HepG2 (cell line): Measurements from ENCODE around the gene EPHA2. TPM values are rescaled to one million over a fixed set of nuclear protein-coding genes. Genes with fewer than 3 reads are reported as not detected.

ENCODE experiments used
- CBX1 ChIP-seq: IDR thresholded peaks from one replicate; pipeline ENCODE4 v1.6.1; 2016; ENCODE audit warnings: antibody characterized with exemption, low read depth
- FIP1L1 ChIP-seq: fragments of 200-400 bp; formaldehyde crosslinking; IDR thresholded peaks from 2 replicates; pipeline ENCODE4 v1.6.1; 2018; ENCODE audit warnings: low read depth, mild to moderate bottlenecking, low read length, moderate library complexity, borderline replicate concordance; ENCODE audit not compliant: insufficient read depth
- GTF3A ChIP-seq: sonication (generic); formaldehyde crosslinking; conservative IDR thresholded peaks from 2 replicates; pipeline ENCODE4 v1.4.0; 2020; ENCODE audit warnings: mild to moderate bottlenecking, missing genetic modification reagents
- JARID2 ChIP-seq: sonication (generic); formaldehyde crosslinking; IDR thresholded peaks from 2 replicates; pipeline ENCODE4 v1.8.1; 2023; ENCODE audit warnings: missing genetic modification reagents, inconsistent platforms; ENCODE audit not compliant: insufficient replicate concordance
- KDM2A ChIP-seq: sonication (generic); formaldehyde crosslinking; IDR thresholded peaks from 2 replicates; pipeline ENCODE4 v1.4.0; 2020; ENCODE audit warnings: low read depth, missing genetic modification reagents, borderline replicate concordance
- MAFG ChIP-seq: sonication (generic); formaldehyde crosslinking; IDR thresholded peaks from 2 replicates; pipeline ENCODE4 v1.5.1; 2020; ENCODE audit warnings: mild to moderate bottlenecking, missing genetic modification reagents
- PPARG ChIP-seq: conservative IDR thresholded peaks from 2 replicates; pipeline ENCODE4 v1.6.1; 2016; ENCODE audit warnings: missing biosample characterization, missing genetic modification reagents
- RFX5 ChIP-seq: IDR thresholded peaks from 2 replicates; pipeline ENCODE4 v1.6.1; 2011; ENCODE audit warnings: low read depth, low read length, improper control_type of control experiment
- TBX2 ChIP-seq: sonication (generic); formaldehyde crosslinking; IDR thresholded peaks from 2 replicates; pipeline ENCODE4 v1.5.0; 2020; ENCODE audit warnings: missing genetic modification reagents, mild to moderate bottlenecking, borderline replicate concordance
- ZFP36 ChIP-seq: fragments of 150-350 bp; IDR thresholded peaks from 2 replicates; pipeline ENCODE4 v1.6.1; 2018; ENCODE audit warnings: borderline replicate concordance, low read length, low read depth; ENCODE audit not compliant: partially characterized antibody
- ZFP41 ChIP-seq: sonication (generic); formaldehyde crosslinking; IDR thresholded peaks from 2 replicates; pipeline ENCODE4 v1.4.0; 2020; ENCODE audit warnings: mild to moderate bottlenecking, missing genetic modification reagents, borderline replicate concordance
- ZNF124 ChIP-seq: sonication (generic); formaldehyde crosslinking; IDR thresholded peaks from 2 replicates; pipeline ENCODE4 v1.4.0; 2020; ENCODE audit warnings: missing genetic modification reagents
- ZNF136 ChIP-seq: sonication (generic); formaldehyde crosslinking; IDR thresholded peaks from 2 replicates; pipeline ENCODE4 v1.8.1; 2022; ENCODE audit warnings: low read depth, mild to moderate bottlenecking, moderate library complexity, missing genetic modification reagents
- ZNF598 ChIP-seq: sonication (generic); formaldehyde crosslinking; IDR thresholded peaks from 2 replicates; pipeline ENCODE4 v1.5.1; 2020; ENCODE audit warnings: mild to moderate bottlenecking, missing genetic modification reagents, borderline replicate concordance
- ZNF616 ChIP-seq: sonication (generic); formaldehyde crosslinking; IDR thresholded peaks from 2 replicates; pipeline ENCODE4 v1.5.0; 2020; ENCODE audit warnings: low read depth, mild to moderate bottlenecking, missing genetic modification reagents
- ZNF670 ChIP-seq: sonication (generic); formaldehyde crosslinking; IDR thresholded peaks from 2 replicates; pipeline ENCODE4 v1.8.0; 2022; ENCODE audit warnings: mild to moderate bottlenecking, missing genetic modification reagents, borderline replicate concordance
- ZNF75D ChIP-seq: sonication (generic); formaldehyde crosslinking; IDR thresholded peaks from 2 replicates; pipeline ENCODE4 v1.8.1; 2023; ENCODE audit warnings: missing genetic modification reagents, mild to moderate bottlenecking, borderline replicate concordance
- polyA plus RNA-seq, 8 experiments: library from polyadenylated mRNA; depleted of rRNA in 3 of 8; stranded (reverse) in 7 of 8; unstranded in 1 of 8; fragments of >200 nt; fragmentation: Illumina TruSeq in 4 of 8; extraction: Trizol in 4 of 8; gene quantifications; 2 replicates each; pipeline versions ENCODE4 v1.2.1 to v1.2.3, GENCODE V29; 2011 to 2016; ENCODE audit warnings: low read depth in 4 of 8, missing spikeins in 1 of 8, mixed read lengths in 1 of 8; ENCODE audit not compliant: insufficient read depth in 1 of 8
- total RNA-seq, 5 experiments: library from RNA; depleted of rRNA; stranded (reverse); fragments of >200 nt; fragmentation: Illumina TruSeq; extraction: Trizol; gene quantifications; 2 replicates each; pipeline ENCODE4 v1.2.3, GENCODE V29; 2016; ENCODE audit warnings: low read depth in 1 of 5
- TF ChIP-seq, protein P1 (sequence below): sonication (generic); formaldehyde crosslinking; IDR thresholded peaks from 2 replicates; pipeline ENCODE4 v1.4.0; 2020; ENCODE audit warnings: missing genetic modification reagents
- TF ChIP-seq, protein P2 (sequence below): sonication (generic); formaldehyde crosslinking; IDR thresholded peaks from 2 replicates; pipeline ENCODE4 v1.4.0; 2020; ENCODE audit warnings: missing genetic modification reagents
- TF ChIP-seq, protein P3 (sequence below): sonication (generic); formaldehyde crosslinking; IDR thresholded peaks from 2 replicates; pipeline ENCODE4 v1.5.0; 2020; ENCODE audit warnings: missing genetic modification reagents, mild to moderate bottlenecking, borderline replicate concordance
- TF ChIP-seq, protein P4 (sequence below): sonication (generic); formaldehyde crosslinking; conservative IDR thresholded peaks from 2 replicates; pipeline ENCODE4 v1.8.0; 2022; ENCODE audit warnings: missing genetic modification reagents

EPHA2 gene
- total and polyA plus RNA-seq, 2 of the 13 experiments (the other 11 are each of a cell fraction or from before 2014, with no cell fraction given): 33.6 to 53.6 TPM

DNA sequence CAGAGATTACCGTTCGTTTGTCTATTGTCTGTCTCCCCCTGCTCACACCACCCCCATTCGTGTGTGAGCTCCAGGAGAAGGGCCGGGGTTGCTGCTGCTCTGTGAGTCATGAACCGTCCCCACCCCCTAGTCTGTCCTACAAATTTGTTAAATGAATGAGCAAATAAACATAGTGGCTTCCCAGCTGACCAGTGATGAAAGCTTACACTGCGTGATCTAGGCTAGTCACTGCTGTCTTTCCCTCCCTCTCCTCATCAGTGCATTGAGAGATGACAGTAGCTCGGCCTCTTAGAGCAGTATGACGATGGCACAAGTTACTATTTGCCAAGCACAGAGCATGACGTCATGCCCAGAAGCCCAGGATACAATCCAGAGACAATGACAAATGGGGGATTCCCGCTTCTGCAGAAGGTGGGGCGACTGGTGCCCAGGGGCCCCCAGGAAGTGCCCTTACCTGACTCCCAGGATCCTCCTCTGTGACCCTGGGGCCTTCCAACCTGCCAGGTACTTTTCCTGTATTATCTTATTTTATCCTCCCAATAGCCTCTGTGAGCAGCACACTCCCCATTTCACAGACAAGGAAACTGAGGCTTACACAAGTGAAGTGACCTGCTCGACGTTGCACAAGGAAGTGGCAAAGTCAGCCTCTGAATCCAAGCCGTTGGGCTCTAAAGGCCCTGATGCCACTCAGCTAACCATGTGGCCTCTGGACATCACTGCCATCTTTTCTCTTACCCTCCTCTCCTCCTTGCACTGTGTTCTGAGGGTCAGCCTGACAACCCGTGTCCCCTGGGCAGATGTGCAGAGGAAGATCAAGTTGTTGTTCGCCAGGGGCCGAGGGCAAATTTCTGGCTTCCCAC lies 8.6 kb upstream of the EPHA2 start (continued):
- TF ChIP-seq, protein P1, sequence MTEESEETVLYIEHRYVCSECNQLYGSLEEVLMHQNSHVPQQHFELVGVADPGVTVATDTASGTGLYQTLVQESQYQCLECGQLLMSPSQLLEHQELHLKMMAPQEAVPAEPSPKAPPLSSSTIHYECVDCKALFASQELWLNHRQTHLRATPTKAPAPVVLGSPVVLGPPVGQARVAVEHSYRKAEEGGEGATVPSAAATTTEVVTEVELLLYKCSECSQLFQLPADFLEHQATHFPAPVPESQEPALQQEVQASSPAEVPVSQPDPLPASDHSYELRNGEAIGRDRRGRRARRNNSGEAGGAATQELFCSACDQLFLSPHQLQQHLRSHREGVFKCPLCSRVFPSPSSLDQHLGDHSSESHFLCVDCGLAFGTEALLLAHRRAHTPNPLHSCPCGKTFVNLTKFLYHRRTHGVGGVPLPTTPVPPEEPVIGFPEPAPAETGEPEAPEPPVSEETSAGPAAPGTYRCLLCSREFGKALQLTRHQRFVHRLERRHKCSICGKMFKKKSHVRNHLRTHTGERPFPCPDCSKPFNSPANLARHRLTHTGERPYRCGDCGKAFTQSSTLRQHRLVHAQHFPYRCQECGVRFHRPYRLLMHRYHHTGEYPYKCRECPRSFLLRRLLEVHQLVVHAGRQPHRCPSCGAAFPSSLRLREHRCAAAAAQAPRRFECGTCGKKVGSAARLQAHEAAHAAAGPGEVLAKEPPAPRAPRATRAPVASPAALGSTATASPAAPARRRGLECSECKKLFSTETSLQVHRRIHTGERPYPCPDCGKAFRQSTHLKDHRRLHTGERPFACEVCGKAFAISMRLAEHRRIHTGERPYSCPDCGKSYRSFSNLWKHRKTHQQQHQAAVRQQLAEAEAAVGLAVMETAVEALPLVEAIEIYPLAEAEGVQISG (CRISPR knock-in tag): peak; percentile 57
- TF ChIP-seq ZNF670 (CRISPR knock-in tag): no peak
- TF ChIP-seq, protein P2, sequence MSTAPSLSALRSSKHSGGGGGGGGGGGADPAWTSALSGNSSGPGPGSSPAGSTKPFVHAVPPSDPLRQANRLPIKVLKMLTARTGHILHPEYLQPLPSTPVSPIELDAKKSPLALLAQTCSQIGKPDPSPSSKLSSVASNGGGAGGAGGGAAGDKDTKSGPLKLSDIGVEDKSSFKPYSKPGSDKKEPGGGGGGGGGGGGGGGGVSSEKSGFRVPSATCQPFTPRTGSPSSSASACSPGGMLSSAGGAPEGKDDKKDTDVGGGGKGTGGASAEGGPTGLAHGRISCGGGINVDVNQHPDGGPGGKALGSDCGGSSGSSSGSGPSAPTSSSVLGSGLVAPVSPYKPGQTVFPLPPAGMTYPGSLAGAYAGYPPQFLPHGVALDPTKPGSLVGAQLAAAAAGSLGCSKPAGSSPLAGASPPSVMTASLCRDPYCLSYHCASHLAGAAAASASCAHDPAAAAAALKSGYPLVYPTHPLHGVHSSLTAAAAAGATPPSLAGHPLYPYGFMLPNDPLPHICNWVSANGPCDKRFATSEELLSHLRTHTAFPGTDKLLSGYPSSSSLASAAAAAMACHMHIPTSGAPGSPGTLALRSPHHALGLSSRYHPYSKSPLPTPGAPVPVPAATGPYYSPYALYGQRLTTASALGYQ (CRISPR knock-in tag): peak; percentile 59; the same call in 1 of the 2 replicates
- no peak for TF ChIP-seq RFX5
- TF ChIP-seq, protein P3, sequence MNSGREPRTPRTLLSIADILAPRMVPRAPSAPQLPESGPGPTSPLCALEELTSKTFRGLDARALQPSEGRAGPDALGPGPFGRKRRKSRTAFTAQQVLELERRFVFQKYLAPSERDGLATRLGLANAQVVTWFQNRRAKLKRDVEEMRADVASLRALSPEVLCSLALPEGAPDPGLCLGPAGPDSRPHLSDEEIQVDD: no peak
- no peak for TF ChIP-seq ZNF124 (CRISPR knock-in tag)
- no peak for TF ChIP-seq FIP1L1
- TF ChIP-seq, protein P4, sequence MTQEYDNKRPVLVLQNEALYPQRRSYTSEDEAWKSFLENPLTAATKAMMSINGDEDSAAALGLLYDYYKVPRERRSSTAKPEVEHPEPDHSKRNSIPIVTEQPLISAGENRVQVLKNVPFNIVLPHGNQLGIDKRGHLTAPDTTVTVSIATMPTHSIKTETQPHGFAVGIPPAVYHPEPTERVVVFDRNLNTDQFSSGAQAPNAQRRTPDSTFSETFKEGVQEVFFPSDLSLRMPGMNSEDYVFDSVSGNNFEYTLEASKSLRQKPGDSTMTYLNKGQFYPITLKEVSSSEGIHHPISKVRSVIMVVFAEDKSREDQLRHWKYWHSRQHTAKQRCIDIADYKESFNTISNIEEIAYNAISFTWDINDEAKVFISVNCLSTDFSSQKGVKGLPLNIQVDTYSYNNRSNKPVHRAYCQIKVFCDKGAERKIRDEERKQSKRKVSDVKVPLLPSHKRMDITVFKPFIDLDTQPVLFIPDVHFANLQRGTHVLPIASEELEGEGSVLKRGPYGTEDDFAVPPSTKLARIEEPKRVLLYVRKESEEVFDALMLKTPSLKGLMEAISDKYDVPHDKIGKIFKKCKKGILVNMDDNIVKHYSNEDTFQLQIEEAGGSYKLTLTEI (CRISPR knock-in tag): no peak
- TF ChIP-seq CBX1: peak; percentile 70
- no peak for TF ChIP-seq MAFG (CRISPR knock-in tag)
- TF ChIP-seq ZFP41 (CRISPR knock-in tag): no peak
- TF ChIP-seq ZNF75D (CRISPR knock-in tag): no peak
- no peak for TF ChIP-seq PPARG (CRISPR knock-in tag)
- TF ChIP-seq JARID2 (CRISPR knock-in tag): no peak
- TF ChIP-seq ZFP36: no peak
- peak; percentile 70 for TF ChIP-seq TBX2 (CRISPR knock-in tag)
- TF ChIP-seq KDM2A (CRISPR knock-in tag): no peak
- TF ChIP-seq GTF3A (CRISPR knock-in tag): no peak
- TF ChIP-seq ZNF136 (CRISPR knock-in tag): no peak
- no peak for TF ChIP-seq ZNF598 (CRISPR knock-in tag)
- no peak for TF ChIP-seq ZNF616 (CRISPR knock-in tag)
